Activated CD8-positive, alpha-beta memory T cell treated with anti-CD3 and anti-CD28 coated beads, Interleukin-2, amount 10 ng/mL, durations not matched to agents 7 days and 5 days (primary cell): ENCODE results near the gene VIPR2. TPM values are rescaled to one million over a fixed set of nuclear protein-coding genes. Genes with fewer than 3 reads are reported as not detected.
"Not testable (repeated sequence)": the region's sequence is repeated elsewhere in the genome, so short reads cannot be mapped to it uniquely, and the experiment has no call there.

Source experiments
- ATAC-seq: fragments of 150-1000 bp; cut with Tn5 transposase; one replicate; pipeline ENCODE4 v1.10.0; 2021; ENCODE audit warnings: moderate library complexity
- CTCF ChIA-PET: fragments of 350-600 bp; sonication (Branson Sonifier 250); formaldehyde crosslinking; loops from one replicate; lab custom pipeline; 2021; ENCODE audit warnings: antibody characterized with exemption; lab: Charles Lee
- DNase-seq: peaks from one replicate; pipeline ENCODE4 v3.0.0-alpha.2; 2020
- H3K27ac Mint-ChIP-seq: one replicate; pipeline ENCODE4 v1.8.0; 2021; ENCODE audit warnings: mild to moderate bottlenecking, mixed read lengths
- H3K27me3 Mint-ChIP-seq: one replicate; pipeline ENCODE4 v1.8.0; 2021; ENCODE audit warnings: mixed read lengths
- H3K36me3 Mint-ChIP-seq: one replicate; pipeline ENCODE4 v1.8.0; 2021; ENCODE audit warnings: mild to moderate bottlenecking, mixed read lengths
- H3K4me1 Mint-ChIP-seq: one replicate; pipeline ENCODE4 v1.8.0; 2021; ENCODE audit warnings: mixed read lengths
- H3K4me3 Mint-ChIP-seq: one replicate; pipeline ENCODE4 v1.8.0; 2021; ENCODE audit warnings: mild to moderate bottlenecking, moderate library complexity, mixed read lengths
- H3K9me3 Mint-ChIP-seq: one replicate; pipeline ENCODE4 v1.8.0; 2022; ENCODE audit warnings: low read depth, mixed read lengths
- total RNA-seq, 2 experiments: library from RNA; stranded (reverse); gene quantifications; one replicate each; pipeline ENCODE4 v1.2.3, GENCODE V29; 2021

VIPR2 gene
- total RNA-seq, 2 experiments from 2014 or later, result 0.05 TPM; not detected in 1

DNA sequence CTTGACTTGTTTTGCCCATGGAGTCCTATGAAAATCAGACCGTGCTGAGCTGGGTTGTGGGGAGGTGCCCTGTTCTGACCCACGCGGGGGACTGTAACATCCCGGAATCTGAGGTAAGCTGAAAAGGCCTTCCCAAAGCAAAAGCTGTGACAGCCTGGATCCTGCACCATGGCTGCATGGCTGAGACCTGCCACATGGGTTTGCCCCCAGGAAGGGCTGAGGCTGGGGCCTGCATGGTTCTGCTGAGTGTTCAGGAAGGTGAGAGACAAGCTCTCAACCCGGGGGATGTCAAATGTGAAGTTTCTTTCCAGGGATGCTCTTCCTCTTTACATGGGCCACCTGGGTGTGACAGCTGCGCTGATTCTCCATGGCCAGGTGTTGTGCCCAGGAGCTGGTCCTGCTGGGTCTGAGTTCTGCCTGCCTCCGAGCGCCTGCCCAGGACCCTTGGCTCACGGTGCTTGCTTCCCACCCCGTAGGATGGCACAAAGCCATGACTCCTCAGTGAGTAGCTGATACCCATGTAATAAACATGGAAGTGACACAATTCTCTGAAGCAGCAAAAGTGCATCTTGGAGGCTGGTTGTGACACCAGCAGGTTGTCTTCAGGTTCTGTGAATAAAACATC lies 58.3 kb downstream of the VIPR2 start:
- Mint-ChIP-seq H3K27me3 (no peaks in the 10 kb centered on the region), H3K9me3 (no peaks in the 10 kb centered on the region), H3K27ac (no peak overlapping the region), H3K4me3 (no peak overlapping the region), H3K36me3 (no peaks in the 10 kb centered on the region), H3K4me1 (no peaks in the 10 kb centered on the region)
- CTCF ChIA-PET, result no interaction called here
- no peak for ATAC-seq
- DNase-seq, result no peak

GRCh38 chr7:159084069-159084801 lies 60.4 kb downstream of the VIPR2 start:
- DNase-seq (no peak), ATAC-seq (no peak)
- H3K4me3 Mint-ChIP-seq, result no peak overlapping the region
- H3K27ac Mint-ChIP-seq, result no peak overlapping the region
- no peaks in the 10 kb centered on the region for H3K36me3 Mint-ChIP-seq
- H3K4me1 Mint-ChIP-seq, result no peaks in the 10 kb centered on the region
- no peaks in the 10 kb centered on the region for H3K27me3 Mint-ChIP-seq
- CTCF ChIA-PET, result no interaction called here
- no peaks in the 10 kb centered on the region for H3K9me3 Mint-ChIP-seq

DNA sequence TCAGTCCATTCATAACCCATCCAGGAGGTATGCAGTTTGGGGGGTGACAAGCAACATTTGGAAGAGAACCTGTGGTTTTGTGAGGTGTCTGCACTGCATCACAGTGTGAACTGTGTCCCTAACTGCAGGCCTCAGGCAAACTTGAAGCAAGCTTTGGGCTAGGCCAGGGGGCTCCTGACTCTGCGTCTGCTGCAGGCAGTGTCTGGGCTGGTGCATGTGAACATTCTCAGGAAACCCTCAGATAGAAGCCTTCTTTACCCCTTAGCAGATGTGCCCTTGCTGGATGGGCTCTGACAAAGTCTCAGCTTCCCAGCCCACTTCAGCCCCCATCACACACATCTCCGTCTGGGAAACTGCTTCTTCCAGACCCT lies 61.0 kb downstream of the VIPR2 start:
- CTCF ChIA-PET, result no interaction called here
- no peaks in the 10 kb centered on the region for H3K27me3 Mint-ChIP-seq
- ATAC-seq (no peak), DNase-seq (no peak)
- no peak overlapping the region for H3K27ac Mint-ChIP-seq
- H3K4me3 Mint-ChIP-seq, result no peak overlapping the region
- H3K9me3 Mint-ChIP-seq, result no peaks in the 10 kb centered on the region
- H3K4me1 Mint-ChIP-seq, result no peaks in the 10 kb centered on the region
- no peaks in the 10 kb centered on the region for H3K36me3 Mint-ChIP-seq

- DNase-seq (no peak), ATAC-seq (no peak)
- no peak overlapping the region for H3K27ac Mint-ChIP-seq
- no peaks in the 10 kb centered on the region for H3K4me1 Mint-ChIP-seq
- H3K4me3 Mint-ChIP-seq, result no peak overlapping the region
- CTCF ChIA-PET, result no interaction called here
- H3K27me3 Mint-ChIP-seq, result no peaks in the 10 kb centered on the region
- H3K9me3 Mint-ChIP-seq, result no peaks in the 10 kb centered on the region
- H3K36me3 Mint-ChIP-seq, result no peaks in the 10 kb centered on the region
Observed at GRCh38 chr7:159083001-159083697, 61.5 kb downstream of the VIPR2 start.

GRCh38 chr7:159082075-159082474 lies 62.6 kb downstream of the VIPR2 start:
- CTCF ChIA-PET, ATAC-seq: not testable (repeated sequence)

GRCh38 chr7:159078911-159079270 lies 65.8 kb downstream of the VIPR2 start:
- Mint-ChIP-seq H3K9me3 (no peaks in the 10 kb centered on the region), H3K4me1 (no peaks in the 10 kb centered on the region), H3K27ac (no peak overlapping the region), H3K27me3 (peaks cover 2% of the 10 kb centered on the region), H3K36me3 (no peaks in the 10 kb centered on the region), H3K4me3 (no peak overlapping the region)
- DNase-seq, result no peak
- CTCF ChIA-PET, result no interaction called here
- no peak for ATAC-seq

More at GRCh38 chr7:159082075-159082474, 62.6 kb downstream of the VIPR2 start:
- H3K36me3 Mint-ChIP-seq, H3K27me3 Mint-ChIP-seq, H3K4me1 Mint-ChIP-seq, DNase-seq, H3K27ac Mint-ChIP-seq, H3K9me3 Mint-ChIP-seq, H3K4me3 Mint-ChIP-seq: not testable (repeated sequence)

GRCh38 chr7:159078193-159078910 lies 66.3 kb downstream of the VIPR2 start:
- DNase-seq (no peak), ATAC-seq (no peak)
- Mint-ChIP-seq H3K27ac (no peak overlapping the region), H3K9me3 (no peaks in the 10 kb centered on the region), H3K4me3 (no peak overlapping the region), H3K36me3 (no peaks in the 10 kb centered on the region), H3K4me1 (no peaks in the 10 kb centered on the region), H3K27me3 (peaks cover 2% of the 10 kb centered on the region)
- CTCF ChIA-PET, result no interaction called here

DNA sequence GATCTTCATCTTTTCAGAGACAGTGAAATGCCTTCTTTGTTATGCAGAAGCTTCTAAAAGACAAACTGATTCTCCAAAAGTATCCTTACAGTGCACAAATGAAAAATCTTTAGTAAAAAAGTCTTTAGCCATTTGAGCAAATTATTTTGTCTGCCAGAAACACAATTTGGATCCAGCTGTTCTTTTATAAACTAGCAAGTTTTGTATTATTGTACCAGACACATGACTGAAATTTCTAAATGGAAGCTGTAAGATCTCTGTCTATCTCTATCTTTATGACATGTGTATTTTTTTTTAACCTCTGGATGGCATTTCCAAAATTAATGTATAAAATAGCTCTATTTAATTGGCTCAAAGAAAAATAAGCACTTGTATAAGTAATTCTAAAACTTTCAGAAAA lies 68.3 kb downstream of the VIPR2 start:
- no peak for ATAC-seq
- H3K27me3 Mint-ChIP-seq, result peaks cover 2% of the 10 kb centered on the region
- CTCF ChIA-PET, result no interaction called here
- no peak overlapping the region for H3K27ac Mint-ChIP-seq
- H3K9me3 Mint-ChIP-seq, result no peaks in the 10 kb centered on the region
- H3K36me3 Mint-ChIP-seq, result no peaks in the 10 kb centered on the region
- no peak for DNase-seq
- H3K4me3 Mint-ChIP-seq, result no peak overlapping the region
- H3K4me1 Mint-ChIP-seq, result peaks cover under 1% of the 10 kb centered on the region

- Mint-ChIP-seq H3K27me3 (peaks cover 2% of the 10 kb centered on the region), H3K36me3 (no peaks in the 10 kb centered on the region), H3K4me1 (peaks cover 7% of the 10 kb centered on the region), H3K4me3 (no peak overlapping the region), H3K9me3 (no peaks in the 10 kb centered on the region), H3K27ac (no peak overlapping the region)
- CTCF ChIA-PET, result no interaction called here
- ATAC-seq (no peak), DNase-seq (no peak)
Observed at GRCh38 chr7:159075563-159076238, 69.0 kb downstream of the VIPR2 start.

GRCh38 chr7:159071260-159071659 lies 73.4 kb downstream of the VIPR2 start:
- ATAC-seq (no peak), DNase-seq (no peak)
- H3K27ac Mint-ChIP-seq, result no peak overlapping the region
- no peak overlapping the region for H3K4me3 Mint-ChIP-seq
- peaks cover 25% of the 10 kb centered on the region for H3K4me1 Mint-ChIP-seq
- H3K9me3 Mint-ChIP-seq, result no peaks in the 10 kb centered on the region
- H3K36me3 Mint-ChIP-seq, result no peaks in the 10 kb centered on the region
- CTCF ChIA-PET, result no interaction called here
- H3K27me3 Mint-ChIP-seq, result peaks cover 2% of the 10 kb centered on the region

GRCh38 chr7:159070431-159071148 lies 74.1 kb downstream of the VIPR2 start:
- H3K4me1 Mint-ChIP-seq, result peaks cover 25% of the 10 kb centered on the region
- CTCF ChIA-PET, result interaction anchor here (0.9 kb wide), 1 partner anchor 93 kb away, joined by 3 read pairs; no protein-coding TSS in a partner anchor
- H3K9me3 Mint-ChIP-seq, result no peaks in the 10 kb centered on the region
- H3K27me3 Mint-ChIP-seq, result no peaks in the 10 kb centered on the region
- H3K27ac Mint-ChIP-seq, result no peak overlapping the region
- ATAC-seq, result peak; percentile 34
- H3K36me3 Mint-ChIP-seq, result no peaks in the 10 kb centered on the region
- DNase-seq, result no peak
- no peak overlapping the region for H3K4me3 Mint-ChIP-seq

GRCh38 chr7:159068893-159069448 lies 75.7 kb downstream of the VIPR2 start:
- H3K36me3 Mint-ChIP-seq, result no peaks in the 10 kb centered on the region
- CTCF ChIA-PET, result no interaction called here
- H3K4me3 Mint-ChIP-seq, result no peak overlapping the region
- DNase-seq (no peak), ATAC-seq (no peak)
- H3K9me3 Mint-ChIP-seq, result no peaks in the 10 kb centered on the region
- H3K4me1 Mint-ChIP-seq, result peaks cover 25% of the 10 kb centered on the region
- H3K27ac Mint-ChIP-seq, result no peak overlapping the region
- no peaks in the 10 kb centered on the region for H3K27me3 Mint-ChIP-seq
